Measurements from ENCODE around the gene FAM76A.
"Not testable (repeated sequence)": the region's sequence is repeated elsewhere in the genome, so short reads cannot be mapped to it uniquely, and the experiment has no call there.

FAM76A gene

GRCh38 chr1:27726173-27727044 is 648 bp downstream of the FAM76A start:
- peak; percentile 22 for DNase-seq

- no peak for DNase-seq
Observed at GRCh38 chr1:27727126-27727525, 1.4 kb downstream of the FAM76A start.

GRCh38 chr1:27736252-27736651 is 10.5 kb downstream of the FAM76A start:
- no peak for DNase-seq

- DNase-seq = no peak
Observed at GRCh38 chr1:27741121-27741520, 15.4 kb downstream of the FAM76A start.

GRCh38 chr1:27744556-27744955 is 18.8 kb downstream of the FAM76A start:
- no peak for DNase-seq

DNA sequence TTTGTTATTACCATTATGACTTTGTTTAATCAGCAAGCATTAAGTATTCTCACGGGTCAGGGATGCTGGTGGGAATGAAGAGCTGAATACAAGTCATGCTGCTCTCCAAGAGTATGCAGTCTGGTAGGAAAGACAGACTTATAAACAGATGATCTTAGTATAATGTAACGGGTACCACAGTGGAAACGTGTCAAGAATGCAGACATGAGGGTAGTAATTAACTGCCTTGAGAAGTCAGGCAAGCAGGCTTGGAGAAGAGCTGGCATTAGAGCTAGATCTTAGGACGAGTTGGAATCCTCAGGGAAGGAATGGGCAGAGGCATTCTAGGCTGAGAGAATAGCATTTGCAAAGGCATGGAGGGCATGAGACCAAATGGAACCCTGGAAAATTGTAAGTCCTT is 19.7 kb downstream of the FAM76A start:
- no peak for DNase-seq

DNA sequence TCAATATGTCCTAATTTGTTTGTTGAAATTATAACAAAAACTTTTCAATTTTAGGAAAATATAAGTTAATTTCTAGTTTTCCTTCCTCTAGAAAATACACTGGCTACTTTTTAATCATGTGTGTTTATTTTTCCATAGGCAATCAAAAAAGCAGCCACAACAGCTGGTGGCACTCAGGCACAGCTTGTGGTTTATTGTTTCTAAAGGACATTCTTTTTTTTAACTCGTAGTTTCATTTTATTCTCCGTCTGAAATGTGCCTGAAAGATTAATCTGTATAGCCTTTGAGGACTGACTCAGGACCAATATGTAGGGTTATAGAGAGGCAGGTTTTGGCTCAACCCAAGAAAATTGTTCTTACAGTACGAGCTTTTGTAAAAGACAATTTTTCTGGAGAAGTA is 26.6 kb downstream of the FAM76A start:
- no peak for DNase-seq

DNA sequence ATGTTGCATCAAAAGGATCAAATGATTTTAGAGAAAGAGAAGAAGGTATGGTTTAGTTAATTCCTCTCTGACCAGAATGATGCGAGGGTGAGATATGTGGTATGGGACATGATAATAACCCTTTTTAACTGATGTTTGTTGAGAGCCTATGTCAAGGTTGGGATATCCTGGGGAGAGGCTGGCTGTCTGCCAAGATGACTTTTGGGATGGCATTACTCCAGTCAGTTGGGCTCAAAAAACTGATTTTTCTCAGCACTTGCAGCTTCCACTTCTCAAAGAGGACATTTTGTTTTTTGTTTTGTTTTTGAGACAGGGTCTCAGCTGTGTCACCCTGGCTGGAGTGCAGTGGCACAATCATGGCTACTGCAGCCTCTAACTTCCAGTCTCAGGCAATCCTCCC is 29.5 kb downstream of the FAM76A start:
- DNase-seq = no peak

- no peak for DNase-seq
Observed at GRCh38 chr1:27755865-27756264, 30.1 kb downstream of the FAM76A start.

DNA sequence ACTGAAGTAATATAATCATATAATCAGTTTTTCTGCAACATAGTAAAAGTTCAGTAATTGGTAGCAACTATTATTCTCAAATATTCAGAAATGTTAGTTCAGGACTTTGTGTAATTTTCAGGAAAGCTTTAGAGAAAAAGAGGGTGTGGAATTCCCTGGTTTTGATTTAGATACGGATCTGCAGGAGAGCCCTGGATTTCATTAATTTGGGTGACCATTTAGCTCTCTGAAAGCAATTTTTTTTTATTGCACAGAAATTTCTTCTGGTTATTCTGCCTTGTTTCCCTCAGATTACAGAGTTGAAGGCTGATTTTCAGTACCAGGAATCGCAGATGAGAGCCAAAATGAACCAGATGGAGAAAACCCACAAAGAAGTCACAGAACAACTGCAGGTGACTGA is 33.5 kb downstream of the FAM76A start:
- no peak for DNase-seq

DNA sequence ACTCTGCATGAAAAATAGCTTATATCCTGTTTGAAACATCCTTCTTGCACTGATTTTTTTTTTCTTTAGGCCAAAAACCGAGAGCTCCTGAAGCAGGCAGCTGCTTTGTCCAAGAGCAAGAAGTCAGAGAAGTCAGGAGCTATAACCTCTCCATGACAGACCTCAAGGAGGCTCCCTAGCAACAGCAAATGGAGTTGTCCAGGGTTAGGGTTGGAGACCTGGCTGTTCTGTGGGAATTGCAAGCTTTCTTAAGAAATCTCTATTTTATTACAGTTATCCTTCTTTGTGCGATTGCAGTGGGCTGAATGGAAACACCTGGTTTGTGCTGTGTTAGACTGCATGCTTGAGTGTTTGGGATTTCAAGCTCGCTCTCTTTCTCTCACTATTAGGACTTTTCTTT is 34.7 kb downstream of the FAM76A start:
- DNase-seq = no peak

- no peak for DNase-seq
Observed at GRCh38 chr1:27762033-27762432, 36.3 kb downstream of the FAM76A start.

GRCh38 chr1:27763358-27763757 is 37.6 kb downstream of the FAM76A start:
- DNase-seq = no peak

- no peak for DNase-seq
Observed at GRCh38 chr1:27770293-27770830, 44.6 kb downstream of the FAM76A start.

DNA sequence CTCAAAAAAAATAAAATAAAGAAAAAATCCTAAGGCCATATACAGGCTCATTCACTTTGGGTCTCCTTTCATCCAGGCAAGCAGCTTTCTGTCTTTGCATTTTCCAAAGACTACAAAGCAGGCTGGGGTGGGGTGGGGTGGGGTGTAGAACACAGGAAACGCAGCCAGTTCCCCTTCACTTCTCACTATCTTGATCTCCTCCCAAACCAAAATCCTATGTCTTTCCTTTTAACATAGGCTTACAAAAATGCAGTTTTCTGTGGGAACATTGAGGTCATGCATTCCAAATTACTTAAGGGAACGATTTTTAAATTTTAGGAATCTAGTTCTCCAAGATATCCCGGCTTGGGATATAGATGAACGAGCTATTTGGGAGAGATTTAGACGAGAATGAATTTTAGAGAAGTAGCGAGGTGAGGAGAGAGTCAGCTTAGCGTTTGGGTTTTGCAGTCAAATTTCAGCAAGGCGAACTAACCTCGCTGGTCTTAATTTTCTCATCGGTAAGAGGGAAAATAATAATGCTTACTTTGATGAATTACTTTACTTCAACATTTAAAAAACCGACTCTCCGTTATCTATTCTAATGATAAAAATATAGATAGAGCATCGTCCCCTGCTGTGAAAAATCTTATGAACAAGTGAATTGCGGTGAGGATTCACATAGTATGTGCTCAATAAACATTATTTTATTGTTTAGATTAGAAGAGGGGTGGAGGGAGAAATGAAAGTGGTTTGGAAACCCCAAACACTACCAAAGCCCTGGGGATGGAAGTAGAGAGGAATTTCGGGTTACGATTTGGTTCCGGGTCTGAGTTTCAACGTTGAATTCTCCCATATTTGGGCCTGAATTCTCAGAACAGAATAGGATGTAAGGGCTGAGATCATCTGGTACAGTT is 46.5 kb downstream of the FAM76A start:
- no peak for DNase-seq

DNA sequence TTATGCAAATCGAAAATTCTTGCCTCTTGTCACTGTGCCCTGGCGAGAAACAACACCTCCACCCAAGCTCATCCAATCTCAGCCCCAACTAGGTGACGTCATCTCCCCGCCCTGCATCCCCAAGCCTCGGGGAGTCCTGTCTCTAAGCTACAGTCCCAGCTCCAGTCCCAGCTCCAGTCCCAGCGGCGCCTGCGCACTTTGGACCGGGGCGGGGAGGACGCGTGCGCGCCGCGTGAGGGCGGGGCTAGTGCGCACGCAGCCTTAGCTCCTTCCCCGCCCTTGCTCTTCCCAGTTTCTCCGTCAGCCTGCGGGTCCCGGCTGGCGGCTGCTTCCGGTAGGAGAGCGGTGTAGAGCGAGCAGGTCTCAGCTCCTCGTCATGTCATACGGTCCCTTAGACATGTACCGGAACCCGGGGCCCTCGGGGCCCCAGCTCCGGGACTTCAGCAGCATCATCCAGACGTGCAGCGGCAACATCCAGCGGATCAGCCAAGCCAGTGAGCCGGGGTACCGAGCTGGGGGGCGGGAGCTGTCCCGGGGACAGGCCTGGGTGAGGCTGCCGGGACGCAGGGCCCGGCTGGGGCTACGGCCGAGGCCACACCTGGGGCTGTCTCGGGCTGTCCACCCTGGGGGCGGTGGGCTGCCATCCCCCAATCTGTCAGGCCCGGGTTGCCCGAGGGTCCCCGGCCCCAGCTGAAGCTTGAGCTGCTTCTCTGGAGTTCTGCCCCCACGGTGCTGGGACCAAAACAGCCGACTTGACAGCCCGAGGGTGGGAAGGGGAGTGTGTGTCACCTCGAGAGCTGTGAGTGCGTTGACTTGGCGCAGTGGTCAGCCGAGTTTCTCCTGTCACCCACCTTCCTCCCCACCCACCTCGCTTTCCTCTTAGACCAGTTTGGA is 47.4 kb downstream of the FAM76A start, which contains the start of gene STX12:
Gene STX12 (plus strand): TSS at position 288 of the 894 bp plus-strand sequence. CDS start 89 bp downstream, at position 377.
- DNase-seq = peak; percentile 94

DNA sequence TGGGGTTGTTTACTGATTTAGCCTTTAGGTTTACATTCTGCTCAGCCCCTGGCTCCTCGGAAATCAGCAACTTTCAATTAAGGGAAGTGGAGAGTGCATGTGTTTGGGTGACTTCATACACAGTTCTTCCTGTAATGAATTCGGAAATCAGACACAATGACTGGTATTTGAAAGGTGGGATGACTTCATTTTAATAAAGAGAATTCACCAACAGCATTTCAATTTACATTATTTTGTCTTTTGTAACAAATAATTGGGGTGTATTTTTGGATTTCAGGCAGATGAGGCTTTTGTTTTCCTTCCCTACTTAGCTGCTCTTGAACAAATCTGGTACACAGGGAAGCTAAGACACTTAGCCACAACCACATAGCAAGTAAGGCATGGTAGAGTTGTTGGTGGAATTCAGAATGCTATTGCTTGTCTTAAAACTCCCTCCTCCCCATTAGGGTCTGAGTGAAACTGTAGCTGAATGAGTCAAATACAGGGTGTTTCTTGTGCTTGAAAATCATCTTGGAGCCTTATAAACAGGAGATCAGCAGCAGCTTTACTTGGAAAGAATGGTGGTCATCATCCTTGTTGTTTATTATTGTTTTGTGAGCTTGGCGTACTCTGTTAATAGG is 48.2 kb downstream of the FAM76A start:
- DNase-seq = no peak

- DNase-seq = no peak
Observed at GRCh38 chr1:27774654-27775053, 48.9 kb downstream of the FAM76A start.

DNA sequence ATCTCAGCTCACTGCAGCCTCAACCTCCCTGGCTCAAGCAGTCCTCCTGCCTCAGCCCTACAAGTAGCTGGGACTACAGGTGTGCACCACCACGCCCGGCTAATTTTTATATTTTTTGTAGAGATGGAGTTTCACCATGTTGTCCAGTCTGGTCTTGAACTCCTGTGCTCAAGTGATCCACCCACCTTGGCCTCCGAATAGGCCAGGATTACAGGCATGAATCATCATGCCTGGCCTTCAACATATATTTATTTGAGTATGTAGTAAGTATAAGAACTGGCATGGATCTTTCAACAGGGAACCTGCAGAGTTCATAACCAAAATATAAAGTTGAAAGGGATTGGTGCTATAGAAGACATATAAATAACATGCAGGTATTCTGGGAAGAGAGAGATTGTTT is 49.6 kb downstream of the FAM76A start:
- not testable (repeated sequence) for DNase-seq

GRCh38 chr1:27776276-27776675 is 50.5 kb downstream of the FAM76A start:
- DNase-seq = not testable (repeated sequence)

DNA sequence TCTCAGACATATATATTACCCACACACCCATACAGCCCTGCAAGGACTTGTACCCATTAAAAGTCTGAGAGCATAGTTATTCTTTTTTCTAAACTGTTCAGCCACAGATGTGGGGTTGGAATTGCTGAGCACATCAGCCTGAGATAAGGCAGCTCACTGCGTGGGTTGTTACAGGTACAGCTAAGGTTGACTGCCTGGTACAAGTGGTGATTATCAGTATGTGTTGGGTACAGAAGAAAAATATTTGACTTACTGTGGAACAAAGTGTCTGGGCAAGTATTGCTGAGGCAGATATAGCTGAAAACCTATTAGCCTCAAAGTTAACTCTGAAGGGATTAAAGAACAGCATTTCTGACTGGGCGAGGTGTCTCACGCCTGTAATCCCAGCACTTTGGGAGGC is 52.3 kb downstream of the FAM76A start:
- no peak for DNase-seq

- no peak for DNase-seq
Observed at GRCh38 chr1:27779122-27779521, 53.4 kb downstream of the FAM76A start.
